ENCODE results near the gene MGAT5B. TPM values are rescaled to one million over a fixed set of nuclear protein-coding genes. Genes with fewer than 3 reads are reported as not detected.

MGAT5B gene
- polyA plus RNA-seq, 3 donors from 2014 or later = not detected

DNA sequence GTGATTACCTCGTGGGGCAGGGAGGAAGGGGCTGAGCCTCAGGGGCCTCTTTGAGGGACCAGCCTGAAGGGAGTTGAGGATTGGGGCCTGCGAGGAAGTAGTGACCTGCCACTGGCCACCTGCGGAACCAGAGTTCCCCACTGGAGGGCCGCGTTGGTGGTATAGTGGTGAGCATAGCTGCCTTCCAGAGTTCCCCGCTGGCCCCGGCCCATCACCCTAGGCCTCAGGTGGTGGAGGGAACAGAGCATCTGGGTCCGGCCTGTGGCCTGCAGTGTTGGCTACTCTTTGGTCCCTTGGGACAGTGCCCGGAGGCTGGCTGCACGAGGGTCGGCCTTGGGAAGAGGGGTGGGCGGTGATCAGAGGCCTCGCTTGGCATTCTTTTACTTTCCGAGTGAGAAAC lies 20.5 kb downstream of the MGAT5B start:
- Mint-ChIP-seq H3K4me3 (no peak overlapping the region), H3K36me3 (no peaks in the 10 kb centered on the region), H3K27ac (no peak overlapping the region), H3K27me3 (ENCODE audit: low read depth in 3 of 3) (peaks cover 1 to 5% (median 2%) of the 10 kb centered on the region in 3 donors), H3K4me1 (no peaks in the 10 kb centered on the region), H3K9me3 (peaks cover 0 to 2% (median 0%) of the 10 kb centered on the region in 6 donors)
- no peak for DNase-seq

DNA sequence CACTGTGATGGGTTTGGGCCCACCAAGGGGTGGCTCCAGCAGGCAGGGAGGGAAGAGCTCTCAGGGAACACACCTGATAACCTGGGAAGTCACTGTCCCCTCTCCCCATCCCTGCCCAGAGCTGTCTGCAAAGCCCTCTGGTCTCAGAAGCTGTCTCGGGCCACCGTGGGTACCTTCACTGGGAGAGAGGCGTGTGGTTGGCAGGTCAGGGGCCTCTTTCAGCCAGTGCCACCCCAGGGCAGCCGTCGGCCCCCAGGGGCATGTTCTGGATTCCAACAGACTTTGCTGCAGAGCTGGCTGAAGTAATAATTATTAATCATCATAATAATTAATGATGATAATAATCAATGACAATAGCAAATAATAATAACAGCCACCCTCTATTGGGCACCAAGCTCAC lies 21.1 kb downstream of the MGAT5B start:
- H3K9me3 Mint-ChIP-seq = peaks cover 0 to 2% (median 0%) of the 10 kb centered on the region in 6 donors
- H3K4me3 Mint-ChIP-seq = no peak overlapping the region
- H3K27me3 Mint-ChIP-seq (ENCODE audit: low read depth in 3 of 3) = peaks cover 1 to 5% (median 2%) of the 10 kb centered on the region in 3 donors
- no peak for DNase-seq
- no peak overlapping the region for H3K27ac Mint-ChIP-seq
- H3K4me1 Mint-ChIP-seq = no peaks in the 10 kb centered on the region
- no peaks in the 10 kb centered on the region for H3K36me3 Mint-ChIP-seq

DNA sequence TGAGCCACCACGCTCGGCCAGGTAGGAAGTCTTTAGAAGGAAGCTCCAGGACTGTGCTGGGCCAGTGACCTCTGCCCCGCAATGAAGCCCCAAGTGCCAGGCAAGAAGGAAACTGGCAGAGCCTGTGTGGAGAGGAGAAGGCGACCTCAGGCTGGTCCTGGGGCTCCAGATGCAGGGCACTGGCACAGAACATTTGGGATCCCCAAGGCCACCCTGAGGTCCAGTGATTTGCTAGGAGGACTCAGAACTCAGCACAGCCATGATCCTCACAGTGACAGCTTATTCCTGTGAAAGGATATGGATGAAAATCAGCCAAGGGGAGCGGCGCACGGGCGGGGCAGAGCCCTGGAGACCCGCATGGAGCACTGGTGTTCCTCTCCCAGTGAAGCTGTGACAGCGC lies 24.1 kb downstream of the MGAT5B start:
- Mint-ChIP-seq H3K9me3 (no peaks in the 10 kb centered on the region), H3K27ac (no peak overlapping the region), H3K36me3 (no peaks in the 10 kb centered on the region), H3K4me3 (no peak overlapping the region), H3K4me1 (no peaks in the 10 kb centered on the region), H3K27me3 (ENCODE audit: low read depth in 3 of 3) (peaks cover 0 to 2% (median 1%) of the 10 kb centered on the region in 3 donors)
- no peak for DNase-seq

DNA sequence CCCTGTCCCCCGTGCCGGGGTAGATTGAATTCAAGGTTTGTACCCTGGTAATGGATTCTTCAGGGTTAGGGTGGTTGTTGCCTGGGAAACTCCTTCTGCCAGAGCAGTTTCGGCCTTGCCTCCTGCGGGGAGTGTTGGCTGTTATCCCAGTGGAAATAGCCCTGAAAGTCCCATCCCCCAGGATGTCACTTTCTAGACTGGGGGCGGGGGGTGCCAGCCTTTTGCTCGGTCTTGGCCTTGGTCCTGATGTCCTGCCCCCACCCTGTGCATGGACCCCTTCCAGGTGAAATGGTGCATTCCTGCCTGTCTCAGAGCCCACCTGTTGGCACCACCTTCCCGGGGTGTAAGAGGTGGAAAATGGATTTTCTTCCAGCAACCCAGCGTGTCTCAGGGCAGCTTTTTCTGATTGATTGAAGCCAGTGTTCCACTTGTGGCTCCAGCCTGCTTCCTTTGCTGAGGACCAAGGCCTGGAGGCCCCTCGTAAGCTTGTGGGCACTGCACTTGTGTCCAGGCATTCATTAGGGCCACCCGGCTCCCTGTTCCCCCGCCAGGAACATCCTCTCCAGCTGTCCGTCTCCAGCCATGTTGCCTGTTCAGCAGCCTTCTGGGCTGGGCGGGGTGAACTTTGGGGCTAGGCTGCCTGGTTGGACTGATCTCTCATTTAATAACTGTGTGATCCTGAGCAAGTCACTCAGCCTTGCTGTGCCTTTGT lies 25.6 kb downstream of the MGAT5B start:
- no peak overlapping the region for H3K27ac Mint-ChIP-seq

DNA sequence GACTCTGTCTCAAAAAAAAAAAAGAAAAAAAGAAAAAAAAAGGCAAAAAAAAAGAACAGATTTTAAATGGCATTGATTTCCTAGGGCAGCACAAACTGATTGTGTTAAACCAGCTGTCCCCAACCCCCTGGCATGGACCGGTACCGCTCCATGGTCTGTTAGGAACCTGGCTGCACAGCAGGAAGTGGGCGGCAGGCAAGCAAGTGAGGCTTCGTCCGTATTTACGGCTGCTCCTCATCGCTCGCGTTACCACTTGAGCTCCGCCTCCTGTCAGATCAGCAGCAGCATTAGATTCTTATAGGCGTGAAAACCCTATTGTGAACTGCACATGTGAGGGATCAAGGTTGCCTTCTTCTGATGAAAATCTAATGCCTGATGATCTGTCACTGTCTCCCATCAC lies 26.6 kb downstream of the MGAT5B start:
- Mint-ChIP-seq H3K27me3 (ENCODE audit: low read depth in 3 of 3) (peaks cover 0 to 3% (median 2%) of the 10 kb centered on the region in 3 donors), H3K9me3 (no peaks in the 10 kb centered on the region), H3K27ac (no peak overlapping the region)

More for the DNA sequence above, 25.6 kb downstream of the MGAT5B start:
- Mint-ChIP-seq H3K36me3 (no peaks in the 10 kb centered on the region), H3K4me3 (no peak overlapping the region), H3K4me1 (no peaks in the 10 kb centered on the region), H3K27me3 (ENCODE audit: low read depth in 3 of 3) (peaks cover 0 to 2% (median 1%) of the 10 kb centered on the region in 3 donors), H3K9me3 (no peaks in the 10 kb centered on the region)
- no peak for DNase-seq

DNA sequence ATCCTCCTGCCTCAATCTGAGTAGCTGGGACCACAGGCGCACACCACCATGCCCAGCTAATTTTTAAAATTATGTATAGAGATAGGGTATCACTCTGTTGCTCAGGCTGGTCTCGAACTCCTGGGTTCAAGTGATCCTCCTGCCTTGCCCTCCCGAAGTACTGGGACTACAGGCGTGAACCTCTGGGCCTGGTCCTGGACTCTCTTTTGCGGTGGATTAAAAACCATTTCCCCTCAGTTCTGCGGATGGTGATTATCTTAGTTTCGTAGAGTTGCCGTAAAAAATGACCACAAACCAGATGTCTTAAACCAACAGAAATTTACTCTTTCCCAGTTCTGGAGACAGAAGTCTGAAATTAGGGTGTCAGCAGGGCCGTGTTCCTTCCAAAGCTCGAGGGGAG lies 28.8 kb downstream of the MGAT5B start:
- Mint-ChIP-seq H3K4me1 (no peaks in the 10 kb centered on the region), H3K9me3 (no peaks in the 10 kb centered on the region), H3K36me3 (no peaks in the 10 kb centered on the region), H3K27ac (no peak overlapping the region), H3K27me3 (ENCODE audit: low read depth in 3 of 3) (peaks cover 2 to 5% (median 3%) of the 10 kb centered on the region in 3 donors), H3K4me3 (no peak overlapping the region)
- DNase-seq = no peak

More for the DNA sequence above, 26.6 kb downstream of the MGAT5B start:
- no peak overlapping the region for H3K4me3 Mint-ChIP-seq
- H3K4me1 Mint-ChIP-seq = no peaks in the 10 kb centered on the region
- H3K36me3 Mint-ChIP-seq = no peaks in the 10 kb centered on the region
- DNase-seq = no peak

DNA sequence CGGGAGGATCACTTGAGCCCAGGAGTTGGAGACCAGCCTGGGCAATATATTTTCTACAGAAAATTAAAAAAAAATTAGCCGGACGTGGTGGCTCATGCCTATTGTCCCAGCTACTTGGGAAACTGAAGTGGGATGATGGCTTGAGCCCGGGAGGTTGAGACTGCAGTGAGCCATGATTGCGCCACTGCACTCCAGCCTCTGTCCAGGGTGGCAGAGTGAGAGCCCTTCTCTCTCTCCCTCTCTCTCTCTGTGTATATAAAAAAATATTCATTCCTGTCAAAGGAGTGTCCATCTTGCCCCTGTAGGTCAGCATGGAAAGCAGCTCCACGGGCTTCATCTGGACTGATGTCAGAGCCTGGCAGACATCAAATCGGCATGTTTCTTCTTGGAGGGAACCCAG lies 31.2 kb downstream of the MGAT5B start:
- DNase-seq = no peak
- peaks cover 2 to 3% (median 2%) of the 10 kb centered on the region in 3 donors for H3K27me3 Mint-ChIP-seq (ENCODE audit: low read depth in 3 of 3)
- no peak overlapping the region for H3K4me3 Mint-ChIP-seq
- no peaks in the 10 kb centered on the region for H3K4me1 Mint-ChIP-seq
- no peak overlapping the region for H3K27ac Mint-ChIP-seq
- H3K9me3 Mint-ChIP-seq = no peaks in the 10 kb centered on the region
- no peaks in the 10 kb centered on the region for H3K36me3 Mint-ChIP-seq

DNA sequence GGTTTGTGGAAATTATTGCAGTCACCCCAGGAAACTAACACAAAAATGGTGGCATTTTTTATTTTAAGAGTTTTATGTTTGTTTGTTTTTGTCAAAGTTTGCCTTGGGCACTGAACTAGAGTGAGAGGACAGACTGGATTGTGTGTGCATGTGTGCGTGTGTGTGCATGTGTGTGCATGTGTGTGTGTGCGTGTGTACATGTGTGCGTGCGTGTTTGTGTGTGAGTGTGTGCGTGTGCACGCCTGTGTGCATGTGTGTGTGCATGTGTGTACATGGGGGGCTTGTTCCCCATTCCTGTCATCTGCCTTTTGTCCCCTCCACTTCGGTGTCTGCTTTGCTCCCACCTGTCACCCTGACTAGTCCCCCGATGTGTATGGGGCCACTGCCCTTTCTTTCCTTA lies 32.5 kb downstream of the MGAT5B start:
- DNase-seq = no peak
- H3K4me3 Mint-ChIP-seq = no peak overlapping the region
- H3K27ac Mint-ChIP-seq = no peak overlapping the region
- H3K9me3 Mint-ChIP-seq = no peaks in the 10 kb centered on the region
- H3K27me3 Mint-ChIP-seq (ENCODE audit: low read depth in 3 of 3) = peaks cover 2 to 3% (median 2%) of the 10 kb centered on the region in 3 donors
- no peaks in the 10 kb centered on the region for H3K36me3 Mint-ChIP-seq
- H3K4me1 Mint-ChIP-seq = no peaks in the 10 kb centered on the region

DNA sequence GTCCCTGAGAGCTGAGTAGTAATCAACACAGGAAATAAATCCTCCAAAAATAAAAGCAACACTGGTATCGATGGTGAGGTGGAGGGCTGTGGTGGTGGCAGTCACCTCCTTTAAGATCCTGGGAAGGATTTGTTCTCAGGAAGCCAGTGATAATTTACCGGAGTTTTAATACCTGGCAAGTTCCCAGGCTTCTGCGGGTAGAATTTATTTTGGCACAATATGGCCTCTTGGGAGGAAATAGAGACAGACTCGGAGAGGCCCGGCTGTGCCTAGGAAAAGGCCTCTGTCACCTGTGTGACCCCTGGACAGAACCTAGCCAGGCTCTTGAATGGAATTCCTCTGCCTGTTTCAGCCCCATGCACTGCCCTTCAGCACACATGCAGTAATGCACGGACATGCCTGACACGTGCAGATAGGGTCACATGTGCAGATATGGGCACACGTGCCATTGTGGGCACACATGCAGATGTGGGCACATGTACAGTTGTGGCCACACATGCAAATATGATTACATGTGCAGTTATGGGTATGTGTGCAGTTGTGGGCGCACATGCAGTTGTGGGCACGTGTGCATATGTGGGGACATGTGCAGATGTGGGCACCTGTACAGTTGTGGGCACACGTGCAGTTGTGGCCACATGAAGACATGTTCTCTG lies 33.5 kb downstream of the MGAT5B start:
- no peaks in the 10 kb centered on the region for H3K4me1 Mint-ChIP-seq
- no peak for DNase-seq
- no peak overlapping the region for H3K4me3 Mint-ChIP-seq
- H3K27ac Mint-ChIP-seq = no peak overlapping the region
- no peaks in the 10 kb centered on the region for H3K36me3 Mint-ChIP-seq
- H3K9me3 Mint-ChIP-seq = no peaks in the 10 kb centered on the region
- H3K27me3 Mint-ChIP-seq (ENCODE audit: low read depth in 3 of 3) = peaks cover 2 to 3% (median 2%) of the 10 kb centered on the region in 3 donors

DNA sequence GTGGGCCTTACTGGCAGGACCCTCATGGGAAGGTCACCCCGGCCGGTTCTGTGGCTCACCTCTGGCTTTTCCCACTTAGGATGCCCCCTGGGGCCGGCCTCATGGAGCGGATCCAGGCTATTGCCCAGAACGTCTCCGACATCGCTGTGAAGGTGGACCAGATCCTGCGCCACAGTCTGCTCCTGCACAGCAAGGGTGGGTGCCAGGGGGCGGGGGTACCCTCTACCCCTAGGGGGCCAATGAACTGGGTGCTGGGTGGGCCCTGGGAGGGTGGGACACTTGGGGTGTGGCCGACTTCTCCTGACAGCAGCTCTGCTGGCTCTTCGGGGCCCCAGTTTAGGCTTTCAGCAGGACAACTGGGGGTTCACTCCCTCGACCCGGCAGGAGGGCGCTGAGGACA lies 34.3 kb downstream of the MGAT5B start:
- Mint-ChIP-seq H3K36me3 (peaks cover 0 to 2% (median 0%) of the 10 kb centered on the region in 3 donors), H3K27ac (no peak overlapping the region), H3K9me3 (no peaks in the 10 kb centered on the region), H3K27me3 (ENCODE audit: low read depth in 3 of 3) (peaks cover 2 to 3% (median 2%) of the 10 kb centered on the region in 3 donors), H3K4me1 (no peaks in the 10 kb centered on the region), H3K4me3 (no peak overlapping the region)
- no peak for DNase-seq

DNA sequence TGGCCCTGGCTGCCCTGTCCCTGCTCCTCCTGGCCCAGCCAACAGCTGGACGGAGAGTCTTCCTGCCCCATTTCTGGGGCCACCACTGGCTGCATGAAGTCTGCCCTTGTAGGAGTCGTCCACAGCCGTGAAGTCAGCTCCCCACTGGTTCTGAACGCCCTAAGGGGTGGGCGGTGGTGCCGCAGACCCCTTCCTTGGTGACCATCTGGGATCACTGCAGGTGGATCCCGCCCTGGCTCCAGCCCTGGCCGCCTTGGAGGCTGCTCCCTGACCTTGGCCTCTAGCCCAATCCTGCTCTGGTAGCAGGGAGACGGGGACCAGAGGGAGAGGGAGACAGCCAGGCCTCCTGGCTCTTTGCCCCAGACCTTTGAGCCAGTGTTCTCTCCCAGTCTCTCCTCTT lies 35.4 kb downstream of the MGAT5B start:
- no peak overlapping the region for H3K4me3 Mint-ChIP-seq
- H3K27ac Mint-ChIP-seq = no peak overlapping the region
- peaks cover 0 to 4% (median 0%) of the 10 kb centered on the region in 3 donors for H3K36me3 Mint-ChIP-seq
- peaks cover 2 to 3% (median 2%) of the 10 kb centered on the region in 3 donors for H3K27me3 Mint-ChIP-seq (ENCODE audit: low read depth in 3 of 3)
- H3K4me1 Mint-ChIP-seq = no peaks in the 10 kb centered on the region
- DNase-seq = no peak
- no peaks in the 10 kb centered on the region for H3K9me3 Mint-ChIP-seq

DNA sequence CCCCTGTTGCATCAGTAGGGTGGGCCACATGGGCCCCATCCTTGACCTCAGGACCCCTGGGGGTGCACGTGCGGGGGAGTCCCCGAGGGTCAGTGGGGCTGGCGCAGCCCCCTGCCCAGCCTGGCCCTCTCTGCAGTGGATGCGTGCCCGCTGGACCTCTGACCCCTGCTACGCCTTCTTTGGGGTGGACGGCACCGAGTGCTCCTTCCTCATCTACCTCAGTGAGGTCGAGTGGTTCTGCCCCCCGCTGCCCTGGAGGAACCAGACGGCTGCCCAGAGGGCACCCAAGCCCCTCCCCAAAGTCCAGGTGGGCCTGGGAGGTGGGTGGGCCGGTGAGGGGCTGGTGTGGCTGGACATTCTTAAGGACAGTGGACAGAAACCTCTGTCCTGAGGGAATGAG lies 35.9 kb downstream of the MGAT5B start:
- Mint-ChIP-seq H3K27me3 (ENCODE audit: low read depth in 3 of 3) (peaks cover 2 to 5% (median 3%) of the 10 kb centered on the region in 3 donors), H3K4me1 (no peaks in the 10 kb centered on the region), H3K27ac (no peak overlapping the region), H3K36me3 (peaks cover 0 to 4% (median 0%) of the 10 kb centered on the region in 3 donors), H3K4me3 (no peak overlapping the region), H3K9me3 (no peaks in the 10 kb centered on the region)
- no peak for DNase-seq

DNA sequence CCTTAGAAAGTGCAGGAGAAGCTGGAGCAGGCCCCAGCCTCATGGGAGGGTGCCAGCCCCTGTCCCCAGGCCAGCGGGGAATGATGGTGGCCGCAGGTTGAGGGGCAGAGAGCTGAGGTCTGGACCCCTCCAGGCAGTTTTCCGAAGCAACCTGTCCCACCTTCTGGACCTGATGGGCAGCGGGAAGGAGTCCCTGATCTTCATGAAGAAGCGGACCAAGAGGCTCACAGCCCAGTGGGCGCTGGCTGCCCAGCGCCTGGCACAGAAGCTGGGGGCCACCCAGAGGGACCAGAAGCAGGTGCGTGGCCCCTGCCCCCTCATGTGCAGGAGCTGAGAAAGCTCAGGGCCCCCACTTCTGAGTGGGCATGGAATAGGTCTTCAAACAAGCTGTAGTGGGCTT lies 36.8 kb downstream of the MGAT5B start:
- H3K4me1 Mint-ChIP-seq = no peaks in the 10 kb centered on the region
- no peak for DNase-seq
- H3K27ac Mint-ChIP-seq = no peak overlapping the region
- no peak overlapping the region for H3K4me3 Mint-ChIP-seq
- H3K27me3 Mint-ChIP-seq (ENCODE audit: low read depth in 3 of 3) = peaks cover 0 to 6% (median 4%) of the 10 kb centered on the region in 3 donors
- peaks cover 0 to 1% (median 0%) of the 10 kb centered on the region in 6 donors for H3K9me3 Mint-ChIP-seq
- H3K36me3 Mint-ChIP-seq = peaks cover 0 to 4% (median 0%) of the 10 kb centered on the region in 3 donors

DNA sequence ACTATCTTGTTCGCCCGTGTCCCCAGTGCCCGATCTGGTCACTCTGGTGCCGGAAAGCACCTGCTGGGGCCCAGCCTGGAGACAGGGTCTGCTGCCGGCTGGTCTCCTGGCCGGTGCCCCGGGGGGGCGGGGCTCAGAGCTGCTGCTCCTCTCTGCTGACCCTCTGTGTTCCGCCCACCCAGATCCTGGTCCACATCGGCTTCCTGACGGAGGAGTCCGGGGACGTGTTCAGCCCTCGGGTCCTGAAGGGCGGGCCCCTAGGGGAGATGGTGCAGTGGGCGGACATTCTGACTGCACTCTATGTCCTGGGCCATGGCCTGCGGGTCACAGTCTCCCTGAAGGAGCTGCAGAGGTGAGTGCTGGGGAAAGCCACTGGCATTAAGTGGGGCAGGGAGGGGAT lies 37.6 kb downstream of the MGAT5B start:
- H3K27ac Mint-ChIP-seq = no peak overlapping the region
- H3K9me3 Mint-ChIP-seq = peaks cover 0 to 1% (median 0%) of the 10 kb centered on the region in 6 donors
- no peaks in the 10 kb centered on the region for H3K4me1 Mint-ChIP-seq
- peaks cover 0 to 4% (median 0%) of the 10 kb centered on the region in 3 donors for H3K36me3 Mint-ChIP-seq
- H3K27me3 Mint-ChIP-seq (ENCODE audit: low read depth in 3 of 3) = peaks cover 0 to 6% (median 6%) of the 10 kb centered on the region in 3 donors
- no peak overlapping the region for H3K4me3 Mint-ChIP-seq
- DNase-seq = no peak

Data from immature natural killer cell (primary cell).